OCI-LY1 (cell line): ENCODE results near the gene ABCC11.

Experiments used
- H2AFZ ChIP-seq: fragments of 200-600 bp; sonication (generic), shearing (Covaris generic); 2 replicates; pipeline ENCODE4 v1.6.0; 2014; ENCODE audit warnings: antibody characterized with exemption, mild to moderate bottlenecking, low read length
- H3F3A ChIP-seq: fragments of 200-600 bp; sonication (generic), shearing (Covaris generic); 2 replicates; pipeline ENCODE4 v1.6.0; 2014; ENCODE audit warnings: mild to moderate bottlenecking, antibody characterized with exemption, low read length, moderate library complexity; ENCODE audit not compliant: insufficient read depth
- H3K27ac ChIP-seq: fragments of 200-600 bp; sonication (generic); 2 replicates; pipeline ENCODE4 v1.5.1; 2014; ENCODE audit warnings: low read length, mixed run types, mild to moderate bottlenecking, low read depth; ENCODE audit not compliant: poor library complexity, severe bottlenecking
- H3K27me3 ChIP-seq: fragments of 200-600 bp; sonication (generic); 2 replicates; pipeline ENCODE4 v1.6.0; 2014; ENCODE audit warnings: antibody characterized with exemption, mild to moderate bottlenecking, low read length, moderate library complexity; ENCODE audit not compliant: insufficient read depth
- H3K36me3 ChIP-seq: fragments of 200-600 bp; sonication (generic); 2 replicates; pipeline ENCODE4 v1.6.1; 2014; ENCODE audit warnings: mild to moderate bottlenecking, antibody characterized with exemption, low read length, moderate library complexity, mixed read lengths; ENCODE audit not compliant: insufficient read depth
- H3K4me1 ChIP-seq: fragments of 200-600 bp; sonication (generic); 2 replicates; pipeline ENCODE4 v1.5.1; 2014; ENCODE audit warnings: mild to moderate bottlenecking, low read length, moderate library complexity; ENCODE audit not compliant: insufficient read depth, severe bottlenecking
- H3K4me2 ChIP-seq: fragments of 200-600 bp; sonication (generic), shearing (Covaris generic); 2 replicates; pipeline ENCODE4 v1.6.1; 2014; ENCODE audit warnings: low read length
- H3K4me3 ChIP-seq: fragments of 200-600 bp; sonication (generic); 2 replicates; pipeline ENCODE4 v1.5.1; 2014; ENCODE audit warnings: low read length, low read depth, mild to moderate bottlenecking, mixed read lengths; ENCODE audit not compliant: poor library complexity, severe bottlenecking
- H3K79me2 ChIP-seq: fragments of 200-600 bp; shearing (Covaris generic); 2 replicates; pipeline ENCODE4 v1.6.1; 2016; ENCODE audit warnings: mixed run types, low read length, mixed read lengths; ENCODE audit not compliant: insufficient read depth
- H3K9ac ChIP-seq: fragments of 200-600 bp; sonication (generic), shearing (Covaris generic); 2 replicates; pipeline ENCODE4 v1.6.1; 2014; ENCODE audit warnings: mild to moderate bottlenecking, low read length, mixed read lengths
- H3K9me2 ChIP-seq: fragments of 200-600 bp; sonication (generic), shearing (Covaris generic); 2 replicates; pipeline ENCODE4 v1.6.1; 2014; ENCODE audit warnings: low read depth, mild to moderate bottlenecking, low read length, mixed read lengths
- H3K9me3 ChIP-seq: fragments of 200-600 bp; shearing (Covaris generic); 2 replicates; pipeline ENCODE4 v1.6.1; 2014; ENCODE audit warnings: low read length, mixed read lengths
- H4K20me1 ChIP-seq: fragments of 200-600 bp; sonication (generic), shearing (Covaris generic); 2 replicates; pipeline ENCODE4 v1.6.0; 2016; ENCODE audit warnings: mild to moderate bottlenecking, low read length; ENCODE audit not compliant: insufficient read depth
- CTCF ChIP-seq: fragments of 200-600 bp; sonication (generic), shearing (Covaris generic); IDR thresholded peaks from 2 replicates; pipeline ENCODE4 v1.5.1; 2017; ENCODE audit warnings: mild to moderate bottlenecking, antibody characterized with exemption, low read length, moderate library complexity, mixed read lengths
- EZH2 ChIP-seq: fragments of 200-600 bp; sonication (generic), shearing (Covaris generic); IDR thresholded peaks from 2 replicates; pipeline ENCODE4 v1.8.0; 2017; ENCODE audit warnings: borderline replicate concordance, mixed run types, mild to moderate bottlenecking, antibody characterized with exemption, low read length, moderate library complexity, mixed read lengths

The ABCC11 gene

GRCh38 chr16:48157794-48158193 lies 89.5 kb downstream of the ABCC11 start:
- Histone ChIP-seq H3K27me3 (no peaks in the 10 kb centered on the region), H3K4me1 (no peaks in the 10 kb centered on the region), H3K79me2 (no peaks in the 10 kb centered on the region), H3K4me2 (no peak overlapping the region), H3K36me3 (no peaks in the 10 kb centered on the region), H3K9me3 (no peaks in the 10 kb centered on the region), H4K20me1 (no peaks in the 10 kb centered on the region), H3K4me3 (no peak overlapping the region), H3K9ac (no peak overlapping the region), H3F3A (no peaks in the 10 kb centered on the region), H3K9me2 (no peaks in the 10 kb centered on the region), H3K27ac (no peak overlapping the region), H2AFZ (no peak overlapping the region)
- no peak for TF ChIP-seq CTCF
- no peak for TF ChIP-seq EZH2

- no peak for TF ChIP-seq CTCF
- TF ChIP-seq EZH2: no peak
- Histone ChIP-seq H3K4me1 (no peaks in the 10 kb centered on the region), H4K20me1 (no peaks in the 10 kb centered on the region), H3K9me3 (no peaks in the 10 kb centered on the region), H3K27ac (no peak overlapping the region), H3K27me3 (no peaks in the 10 kb centered on the region), H3K9me2 (no peaks in the 10 kb centered on the region), H3K4me3 (no peak overlapping the region), H3K4me2 (no peak overlapping the region), H3K36me3 (no peaks in the 10 kb centered on the region), H3K79me2 (no peaks in the 10 kb centered on the region), H2AFZ (no peak overlapping the region), H3K9ac (no peak overlapping the region), H3F3A (no peaks in the 10 kb centered on the region)
Measured at GRCh38 chr16:48157302-48157701, 90.0 kb downstream of the ABCC11 start.

- TF ChIP-seq CTCF (peak; percentile 93), EZH2 (no peak)
- no peak overlapping the region for H3K4me3 ChIP-seq
- H2AFZ ChIP-seq: no peak overlapping the region
- H4K20me1 ChIP-seq: no peaks in the 10 kb centered on the region
- H3K36me3 ChIP-seq: no peaks in the 10 kb centered on the region
- no peaks in the 10 kb centered on the region for H3K4me1 ChIP-seq
- H3K4me2 ChIP-seq: no peak overlapping the region
- no peak overlapping the region for H3K27ac ChIP-seq
- no peaks in the 10 kb centered on the region for H3F3A ChIP-seq
- no peaks in the 10 kb centered on the region for H3K9me2 ChIP-seq
- no peak overlapping the region for H3K9ac ChIP-seq
- H3K79me2 ChIP-seq: no peaks in the 10 kb centered on the region
- no peaks in the 10 kb centered on the region for H3K9me3 ChIP-seq
- H3K27me3 ChIP-seq: no peaks in the 10 kb centered on the region
Measured at GRCh38 chr16:48156790-48157209, 90.5 kb downstream of the ABCC11 start.
